ENCODE measurements around the gene MEGF6. TPM values are rescaled to one million over a fixed set of nuclear protein-coding genes. Genes with fewer than 3 reads are reported as not detected.

MEGF6 gene
- total RNA-seq, 1 experiment from 2014 or later = 21.3 TPM

DNA sequence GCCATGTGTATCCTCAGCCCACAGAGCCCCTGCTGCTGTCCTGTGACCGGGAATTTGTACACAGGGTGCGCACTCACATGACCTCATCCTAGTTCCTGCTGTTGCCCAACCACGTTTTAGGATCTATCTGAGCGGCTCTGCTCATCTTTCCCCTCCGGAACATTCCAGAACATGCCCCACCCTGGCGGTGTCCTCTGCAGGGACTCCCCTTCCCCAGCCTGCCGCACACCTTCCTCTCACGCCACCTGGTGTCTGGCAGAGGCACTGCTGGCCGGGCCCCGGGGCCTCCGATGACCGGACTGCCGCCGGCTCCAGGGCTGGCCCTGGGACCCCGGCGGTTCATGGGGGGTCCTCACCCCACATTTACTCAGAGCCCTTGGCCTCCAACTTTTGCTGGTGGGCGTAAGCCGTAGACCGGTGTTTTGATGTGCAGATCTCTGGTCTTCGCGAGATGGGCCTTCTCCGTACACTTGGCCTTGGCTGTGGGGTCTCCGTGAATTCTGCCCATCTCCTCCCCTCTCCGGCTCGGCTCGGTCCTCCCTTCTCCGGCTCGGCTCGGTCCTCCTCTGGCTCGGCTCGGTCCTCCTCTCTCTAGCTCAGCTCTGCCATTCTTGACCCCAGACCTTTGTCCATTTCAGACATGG, 127.4 kb downstream of the MEGF6 start:
- Mint-ChIP-seq H3K36me3 (ENCODE audit: insufficient read depth in 1 of 3, low read depth in 3 of 3) (peaks cover 4 to 31% (median 20%) of the 10 kb centered on the region in 3 experiments; a peak in 6 of 7 replicates), H3K27ac (peak overlapping the region in 1 of 3 experiments; percentile 77; a peak in 1 of 7 replicates), H3K9me3 (peaks cover 9 to 40% of the 10 kb centered on the region in 2 experiments; a peak in 4 of 5 replicates), H3K4me3 (no peak overlapping the region), H3K27me3 (ENCODE audit: low read depth) (peaks cover 4% of the 10 kb centered on the region), H3K4me1 (peaks cover 2 to 3% of the 10 kb centered on the region in 2 experiments; a peak in 3 of 4 replicates)
- Histone ChIP-seq H3T11ph (ENCODE audit: low read length) (no peak overlapping the region), H3K14ac (ENCODE audit: insufficient read depth, low read length) (no peak overlapping the region), H3K18ac (ENCODE audit: insufficient read length, low read depth, low read length) (no peak overlapping the region), H2BK15ac (ENCODE audit: low read depth, low read length) (no peak overlapping the region), H3K79me2 (ENCODE audit: insufficient read depth, low read length) (no peaks in the 10 kb centered on the region), H3K9ac (ENCODE audit: extremely low read depth, insufficient read length, low read length) (no peak overlapping the region), H4K91ac (ENCODE audit: insufficient read length, low read depth, low read length) (no peak overlapping the region), H3K4me2 (ENCODE audit: insufficient read depth, insufficient read length, low read length) (no peak overlapping the region), H3K9me3 (ENCODE audit: control insufficient read depth, low read depth, low read length) (no peaks in the 10 kb centered on the region), H2BK20ac (ENCODE audit: low read depth, low read length, poor library complexity, severe bottlenecking) (no peak overlapping the region), H2AK5ac (ENCODE audit: insufficient read length, low read length) (no peak overlapping the region), H3K56ac (ENCODE audit: insufficient read length, low read depth, low read length) (no peak overlapping the region), H4K5ac (ENCODE audit: insufficient read length, low read depth, low read length) (no peak overlapping the region), H3K79me1 (ENCODE audit: insufficient read depth, low read depth, low read length, poor library complexity, severe bottlenecking) (no peaks in the 10 kb centered on the region), H3K27ac (ENCODE audit: insufficient read length, low read depth, low read length) (no peak overlapping the region), H4K8ac (replicated peaks; ENCODE audit: insufficient read length, low read depth, low read length) (no peak overlapping the region), H3K27me3 (ENCODE audit: insufficient read depth, low read length) (no peaks in the 10 kb centered on the region), H2BK120ac (ENCODE audit: low read depth, low read length, poor library complexity, severe bottlenecking) (no peak overlapping the region), H4K20me1 (ENCODE audit: control insufficient read depth, insufficient read depth, insufficient read length) (no peaks in the 10 kb centered on the region), H2AFZ (ENCODE audit: low read length) (no peak overlapping the region), H3K4ac (ENCODE audit: low read depth, low read length) (no peak overlapping the region), H2BK5ac (ENCODE audit: insufficient read length, low read length) (no peak overlapping the region), H3K4me1 (ENCODE audit: insufficient read depth, low read length) (no peaks in the 10 kb centered on the region), H2BK12ac (ENCODE audit: insufficient read length, low read depth, low read length) (no peak overlapping the region), H3K23me2 (ENCODE audit: insufficient read length, low read depth, low read length, poor library complexity, severe bottlenecking) (no peaks in the 10 kb centered on the region), H3K23ac (ENCODE audit: insufficient read length, low read depth, low read length) (no peak overlapping the region)
- no CpG with 5 or more reads among the region's 31 CpGs for WGBS (ENCODE audit: extremely low coverage, insufficient read length, low lambda C conversion rate)
- TF ChIP-seq, protein P1, sequence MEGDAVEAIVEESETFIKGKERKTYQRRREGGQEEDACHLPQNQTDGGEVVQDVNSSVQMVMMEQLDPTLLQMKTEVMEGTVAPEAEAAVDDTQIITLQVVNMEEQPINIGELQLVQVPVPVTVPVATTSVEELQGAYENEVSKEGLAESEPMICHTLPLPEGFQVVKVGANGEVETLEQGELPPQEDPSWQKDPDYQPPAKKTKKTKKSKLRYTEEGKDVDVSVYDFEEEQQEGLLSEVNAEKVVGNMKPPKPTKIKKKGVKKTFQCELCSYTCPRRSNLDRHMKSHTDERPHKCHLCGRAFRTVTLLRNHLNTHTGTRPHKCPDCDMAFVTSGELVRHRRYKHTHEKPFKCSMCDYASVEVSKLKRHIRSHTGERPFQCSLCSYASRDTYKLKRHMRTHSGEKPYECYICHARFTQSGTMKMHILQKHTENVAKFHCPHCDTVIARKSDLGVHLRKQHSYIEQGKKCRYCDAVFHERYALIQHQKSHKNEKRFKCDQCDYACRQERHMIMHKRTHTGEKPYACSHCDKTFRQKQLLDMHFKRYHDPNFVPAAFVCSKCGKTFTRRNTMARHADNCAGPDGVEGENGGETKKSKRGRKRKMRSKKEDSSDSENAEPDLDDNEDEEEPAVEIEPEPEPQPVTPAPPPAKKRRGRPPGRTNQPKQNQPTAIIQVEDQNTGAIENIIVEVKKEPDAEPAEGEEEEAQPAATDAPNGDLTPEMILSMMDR (conservative IDR thresholded peaks at IDR 0.05) = peak; percentile 85
- DNase-seq = peak; percentile 81
